Measurements from ENCODE around the gene HFE. TPM values are rescaled to one million over a fixed set of nuclear protein-coding genes. Genes with fewer than 3 reads are reported as not detected.

The HFE gene
- polyA plus RNA-seq, 2 donors: 2.2 to 2.6 TPM

DNA sequence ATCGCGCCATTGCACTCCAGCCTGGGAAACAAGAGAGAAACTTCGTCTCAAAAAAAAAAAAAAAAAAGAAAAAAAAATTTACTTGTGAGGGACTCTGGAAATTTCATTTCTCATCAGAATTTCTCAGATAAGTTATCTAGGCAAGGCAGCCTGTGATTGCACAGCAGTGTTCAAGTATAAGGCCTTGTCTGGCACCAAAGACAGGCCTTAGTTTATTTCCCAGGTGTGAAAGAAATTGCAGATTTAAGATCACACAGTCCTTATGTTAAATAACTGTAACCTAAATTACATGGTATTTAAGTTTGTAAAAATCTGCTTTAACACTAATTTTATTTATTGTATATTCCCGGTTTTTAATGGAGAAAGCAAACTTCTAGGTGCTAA, 34.8 kb downstream of the HFE start:
- H3K9me3 ChIP-seq (ENCODE audit: control insufficient read depth in 2 of 2, insufficient read depth in 1 of 2, low read depth in 1 of 2, low read length in 1 of 2): no peaks in the 10 kb centered on the region
- no peaks in the 10 kb centered on the region for H3K4me1 ChIP-seq (ENCODE audit: control insufficient read depth in 2 of 2, insufficient read depth in 2 of 2, low read length in 1 of 2)
- WGBS, 2 donors: 77 to 86% methylated on average over 4 of the region's 4 CpGs
- H3K27ac ChIP-seq (ENCODE audit: low read depth in 2 of 2, low read length in 1 of 2): no peak overlapping the region
- no peak overlapping the region for H3K4me3 ChIP-seq (ENCODE audit: low read depth in 1 of 2, low read length in 2 of 2)
- no peaks in the 10 kb centered on the region for H3K36me3 ChIP-seq (ENCODE audit: control insufficient read depth in 2 of 2, insufficient read depth in 2 of 2, low read length in 1 of 2)
- H3K27me3 ChIP-seq (ENCODE audit: control insufficient read depth in 1 of 2, insufficient read depth in 2 of 2, low read length in 2 of 2): no peaks in the 10 kb centered on the region

DNA sequence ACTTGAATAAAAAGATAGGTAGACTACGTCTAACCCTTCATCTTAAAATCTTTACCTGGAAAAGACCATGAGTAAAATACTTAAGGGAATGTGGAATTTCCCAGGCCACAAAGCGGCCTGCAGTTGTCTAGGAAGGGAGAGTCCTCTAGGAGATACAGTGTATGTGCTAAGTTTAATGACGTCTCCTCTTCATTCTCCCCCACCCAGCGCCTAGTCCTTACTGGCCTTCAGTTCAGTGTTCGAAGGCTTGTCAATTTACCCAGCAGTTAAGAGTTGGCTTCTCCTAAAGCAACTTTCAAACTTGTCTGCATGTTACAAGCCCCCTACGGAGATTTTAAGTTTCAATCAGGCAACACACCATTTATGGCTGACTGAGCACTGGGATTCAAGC, 35.2 kb downstream of the HFE start:
- H3K27ac ChIP-seq (ENCODE audit: low read depth in 2 of 2, low read length in 1 of 2): peak overlapping the region; percentile 85 to 97
- H3K4me1 ChIP-seq (ENCODE audit: control insufficient read depth in 2 of 2, insufficient read depth in 2 of 2, low read length in 1 of 2): no peaks in the 10 kb centered on the region
- no peaks in the 10 kb centered on the region for H3K27me3 ChIP-seq (ENCODE audit: control insufficient read depth in 1 of 2, insufficient read depth in 2 of 2, low read length in 2 of 2)
- peak overlapping the region; percentile 4 to 97 for H3K4me3 ChIP-seq (ENCODE audit: low read depth in 1 of 2, low read length in 2 of 2)
- 58 to 61% methylated on average over 6 of the region's 6 CpGs for WGBS, 2 donors
- H3K36me3 ChIP-seq (ENCODE audit: control insufficient read depth in 2 of 2, insufficient read depth in 2 of 2, low read length in 1 of 2): no peaks in the 10 kb centered on the region
- no peaks in the 10 kb centered on the region for H3K9me3 ChIP-seq (ENCODE audit: control insufficient read depth in 2 of 2, insufficient read depth in 1 of 2, low read depth in 1 of 2, low read length in 1 of 2)

DNA sequence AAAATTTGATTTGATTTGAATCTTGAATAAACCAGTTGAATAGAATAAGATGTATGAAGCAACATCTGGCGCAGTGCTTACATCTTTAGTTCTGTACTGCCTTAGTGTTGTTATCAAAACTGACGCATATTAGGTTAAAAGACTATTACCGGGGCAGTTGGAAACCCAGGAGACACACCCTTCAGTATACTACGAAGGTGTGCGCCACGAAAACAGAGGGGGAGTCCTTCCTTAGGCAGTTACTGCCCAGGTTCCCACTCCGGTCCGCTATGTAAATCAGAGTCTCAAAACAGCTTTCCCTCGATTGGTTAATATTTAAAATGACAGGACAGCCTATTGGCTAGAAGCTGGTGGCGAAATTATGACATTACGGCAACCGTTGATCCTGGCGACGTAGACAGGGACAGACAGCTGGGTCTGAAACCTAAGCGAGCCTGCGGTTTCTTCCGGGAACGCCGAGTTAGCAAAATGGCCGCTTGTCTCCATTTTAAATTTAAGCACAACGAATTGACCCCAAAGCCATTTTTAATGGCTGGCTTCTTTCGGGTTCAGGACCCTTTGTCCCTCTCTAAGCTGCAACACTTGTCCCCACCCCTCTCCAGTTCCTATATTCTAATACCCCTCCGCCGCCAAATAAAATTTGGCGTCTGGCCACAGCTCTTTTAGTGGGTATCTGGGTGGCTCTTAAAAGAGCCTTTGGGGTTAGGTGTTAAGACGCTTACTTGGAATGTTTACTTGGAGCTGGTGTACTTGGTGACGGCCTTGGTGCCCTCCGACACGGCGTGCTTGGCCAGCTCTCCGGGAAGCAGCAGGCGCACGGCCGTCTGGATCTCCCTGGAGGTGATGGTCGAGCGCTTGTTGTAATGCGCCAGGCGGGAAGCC, 35.8 kb downstream of the HFE start:
- no peaks in the 10 kb centered on the region for H3K27me3 ChIP-seq (ENCODE audit: control insufficient read depth in 1 of 2, insufficient read depth in 2 of 2, low read length in 2 of 2)
- H3K4me3 ChIP-seq (ENCODE audit: low read depth in 1 of 2, low read length in 2 of 2): peak overlapping the region; percentile 59 to 97
- WGBS, 2 donors: 1% methylated on average over 38 of the region's 38 CpGs

DNA sequence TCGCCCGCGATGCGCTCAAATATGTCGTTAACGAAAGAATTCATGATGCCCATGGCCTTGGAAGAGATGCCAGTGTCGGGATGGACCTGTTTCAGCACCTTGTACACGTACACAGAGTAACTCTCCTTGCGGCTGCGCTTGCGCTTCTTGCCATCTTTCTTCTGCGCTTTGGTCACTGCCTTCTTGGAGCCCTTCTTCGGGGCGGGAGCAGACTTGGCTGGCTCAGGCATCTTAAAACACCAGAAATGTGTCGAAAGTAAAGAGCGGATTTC, 36.4 kb downstream of the HFE start:
- 0% methylated on average over 16 of the region's 16 CpGs for WGBS, 2 donors
- Histone ChIP-seq H3K4me1 (ENCODE audit: control insufficient read depth in 2 of 2, insufficient read depth in 2 of 2, low read length in 1 of 2) (no peaks in the 10 kb centered on the region), H3K4me3 (ENCODE audit: low read depth in 1 of 2, low read length in 2 of 2) (peak overlapping the region; percentile 59 to 97), H3K27me3 (ENCODE audit: control insufficient read depth in 1 of 2, insufficient read depth in 2 of 2, low read length in 2 of 2) (no peaks in the 10 kb centered on the region), H3K36me3 (ENCODE audit: control insufficient read depth in 2 of 2, insufficient read depth in 2 of 2, low read length in 1 of 2) (no peaks in the 10 kb centered on the region), H3K9me3 (ENCODE audit: control insufficient read depth in 2 of 2, insufficient read depth in 1 of 2, low read depth in 1 of 2, low read length in 1 of 2) (no peaks in the 10 kb centered on the region), H3K27ac (ENCODE audit: low read depth in 2 of 2, low read length in 1 of 2) (peak overlapping the region; percentile 97 to 98)

More for the DNA sequence above, 35.8 kb downstream of the HFE start:
- no peaks in the 10 kb centered on the region for H3K9me3 ChIP-seq (ENCODE audit: control insufficient read depth in 2 of 2, insufficient read depth in 1 of 2, low read depth in 1 of 2, low read length in 1 of 2)
- no peaks in the 10 kb centered on the region for H3K4me1 ChIP-seq (ENCODE audit: control insufficient read depth in 2 of 2, insufficient read depth in 2 of 2, low read length in 1 of 2)
- peak overlapping the region; percentile 97 to 98 for H3K27ac ChIP-seq (ENCODE audit: low read depth in 2 of 2, low read length in 1 of 2)
- H3K36me3 ChIP-seq (ENCODE audit: control insufficient read depth in 2 of 2, insufficient read depth in 2 of 2, low read length in 1 of 2): no peaks in the 10 kb centered on the region

DNA sequence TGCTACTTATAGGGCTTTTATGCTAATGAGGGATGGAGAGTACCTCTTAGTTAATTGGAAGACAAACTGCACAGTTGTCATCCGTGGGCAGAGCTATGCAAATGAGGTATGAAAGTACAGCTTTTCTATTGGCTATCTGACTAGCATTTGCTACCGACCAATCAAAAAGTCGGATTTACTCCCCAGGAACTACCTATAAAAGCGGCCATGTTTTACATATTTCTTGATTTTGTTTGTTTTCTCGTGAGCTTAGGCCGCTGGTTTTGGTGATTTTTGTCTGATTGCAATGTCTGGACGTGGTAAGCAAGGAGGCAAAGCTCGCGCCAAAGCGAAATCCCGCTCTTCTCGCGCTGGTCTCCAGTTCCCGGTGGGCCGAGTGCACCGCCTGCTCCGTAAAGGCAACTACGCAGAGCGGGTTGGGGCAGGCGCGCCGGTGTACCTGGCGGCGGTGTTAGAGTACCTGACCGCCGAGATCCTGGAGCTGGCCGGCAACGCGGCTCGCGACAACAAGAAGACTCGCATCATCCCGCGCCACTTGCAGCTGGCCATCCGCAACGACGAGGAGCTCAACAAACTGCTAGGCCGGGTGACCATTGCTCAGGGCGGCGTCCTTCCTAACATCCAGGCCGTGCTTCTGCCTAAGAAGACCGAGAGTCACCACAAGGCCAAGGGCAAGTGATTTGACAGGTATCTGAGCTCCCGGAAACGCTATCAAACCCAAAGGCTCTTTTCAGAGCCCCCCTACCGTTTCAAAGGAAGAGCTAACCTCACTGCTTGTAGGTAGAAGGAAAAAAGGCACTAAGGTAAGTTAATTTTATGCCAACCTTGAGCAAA, 36.9 kb downstream of the HFE start:
- 0% methylated on average over 45 of the region's 45 CpGs for WGBS, 2 donors
- H3K27me3 ChIP-seq (ENCODE audit: control insufficient read depth in 1 of 2, insufficient read depth in 2 of 2, low read length in 2 of 2): no peaks in the 10 kb centered on the region
- H3K36me3 ChIP-seq (ENCODE audit: control insufficient read depth in 2 of 2, insufficient read depth in 2 of 2, low read length in 1 of 2): no peaks in the 10 kb centered on the region
- H3K4me1 ChIP-seq (ENCODE audit: control insufficient read depth in 2 of 2, insufficient read depth in 2 of 2, low read length in 1 of 2): no peaks in the 10 kb centered on the region
- peak overlapping the region; percentile 99 for H3K27ac ChIP-seq (ENCODE audit: low read depth in 2 of 2, low read length in 1 of 2)
- H3K4me3 ChIP-seq (ENCODE audit: low read depth in 1 of 2, low read length in 2 of 2): peak overlapping the region; percentile 94 to 97
- no peaks in the 10 kb centered on the region for H3K9me3 ChIP-seq (ENCODE audit: control insufficient read depth in 2 of 2, insufficient read depth in 1 of 2, low read depth in 1 of 2, low read length in 1 of 2)

DNA sequence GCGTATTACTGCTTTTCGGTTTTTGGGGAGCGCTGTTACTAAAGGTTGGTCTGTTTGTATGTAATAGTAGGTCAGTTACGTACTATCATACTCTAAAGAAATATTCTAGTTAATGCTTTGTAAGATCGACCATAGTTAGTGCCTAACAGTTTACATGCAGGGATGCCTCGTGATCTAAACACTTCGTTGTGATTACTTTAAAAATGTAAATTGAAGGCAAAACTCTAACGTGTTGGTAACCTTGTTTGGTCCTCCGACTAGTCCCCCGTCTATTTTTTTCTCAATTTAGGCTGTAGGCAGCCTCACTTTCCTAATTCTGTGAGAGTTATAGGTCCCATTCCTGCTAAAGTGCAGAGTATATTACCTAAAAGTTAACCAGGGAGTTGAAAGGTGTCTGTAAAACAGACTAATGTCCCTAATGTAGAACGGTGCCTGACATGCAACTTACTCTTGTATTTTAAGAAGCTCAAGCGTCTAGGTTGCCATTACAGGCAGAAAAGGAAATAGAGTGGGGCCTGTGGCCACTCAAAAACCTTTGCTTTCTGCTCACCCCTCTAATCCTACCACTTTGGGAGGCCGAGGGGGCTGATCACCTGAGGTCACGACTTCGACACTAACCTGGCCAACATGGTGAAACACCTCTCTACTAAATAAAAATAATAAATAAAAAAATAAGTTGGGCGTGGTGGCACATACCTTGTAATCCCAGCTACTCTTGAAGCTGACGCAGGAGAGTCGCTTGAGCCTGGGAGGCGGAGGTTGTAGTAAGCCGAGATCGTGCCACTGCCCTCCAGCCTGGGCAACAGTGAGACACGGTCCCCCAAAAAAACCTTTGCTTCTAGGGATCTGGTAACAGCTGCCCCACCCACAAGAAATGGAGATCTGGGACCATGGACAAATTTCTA, 37.8 kb downstream of the HFE start:
- H3K27ac ChIP-seq (ENCODE audit: low read depth in 2 of 2, low read length in 1 of 2): peak overlapping the region; percentile 99
- 0% methylated on average over 22 of the region's 22 CpGs for WGBS, 2 donors
- no peaks in the 10 kb centered on the region for H3K4me1 ChIP-seq (ENCODE audit: control insufficient read depth in 2 of 2, insufficient read depth in 2 of 2, low read length in 1 of 2)
- no peaks in the 10 kb centered on the region for H3K27me3 ChIP-seq (ENCODE audit: control insufficient read depth in 1 of 2, insufficient read depth in 2 of 2, low read length in 2 of 2)
- H3K9me3 ChIP-seq (ENCODE audit: control insufficient read depth in 2 of 2, insufficient read depth in 1 of 2, low read depth in 1 of 2, low read length in 1 of 2): no peaks in the 10 kb centered on the region
- no peaks in the 10 kb centered on the region for H3K36me3 ChIP-seq (ENCODE audit: control insufficient read depth in 2 of 2, insufficient read depth in 2 of 2, low read length in 1 of 2)
- peak overlapping the region; percentile 94 to 97 for H3K4me3 ChIP-seq (ENCODE audit: low read depth in 1 of 2, low read length in 2 of 2)

DNA sequence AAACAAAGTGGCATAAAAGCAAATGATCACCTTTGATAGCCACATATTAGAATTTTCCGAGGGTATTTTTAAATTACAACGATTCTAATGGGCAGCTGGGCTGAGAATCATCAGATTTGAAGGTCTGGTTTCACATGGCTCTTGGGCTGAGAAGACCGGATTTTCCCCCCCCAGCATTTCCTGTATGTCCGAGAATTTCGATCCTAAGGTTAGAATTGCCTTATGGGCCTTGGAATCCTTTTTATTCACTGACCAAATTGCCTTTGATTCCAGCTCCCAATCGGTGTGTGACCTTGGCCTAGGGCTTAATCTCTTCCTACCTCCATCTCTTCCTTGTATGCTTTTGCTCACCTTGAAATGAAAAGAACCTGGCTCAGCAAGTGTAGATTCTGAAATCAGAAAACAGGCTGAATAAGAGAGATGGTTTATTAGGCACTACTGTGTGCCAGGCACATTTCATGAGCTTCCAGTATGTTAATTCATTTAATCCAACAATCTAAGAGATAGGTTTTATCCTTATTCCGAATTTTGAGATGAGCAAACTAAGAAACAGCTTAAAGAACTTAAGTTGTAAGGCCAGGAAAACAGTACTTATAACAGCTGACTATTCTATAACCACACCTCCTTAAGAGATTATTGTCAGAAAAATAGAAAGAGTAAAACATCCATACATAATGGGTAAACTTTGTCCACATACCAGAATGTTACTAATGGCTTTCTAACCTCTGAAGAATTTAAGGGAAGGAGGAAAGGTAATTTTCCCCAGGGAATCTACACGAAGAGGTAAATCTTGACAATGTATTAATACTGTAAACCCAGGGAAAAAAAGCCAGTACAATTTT, 39.4 kb downstream of the HFE start:
- Histone ChIP-seq H3K4me1 (ENCODE audit: control insufficient read depth in 2 of 2, insufficient read depth in 2 of 2, low read length in 1 of 2) (peaks cover 0 to 4% of the 10 kb centered on the region in 2 donors), H3K27ac (ENCODE audit: low read depth in 2 of 2, low read length in 1 of 2) (peak overlapping the region; percentile 97 to 99), H3K27me3 (ENCODE audit: control insufficient read depth in 1 of 2, insufficient read depth in 2 of 2, low read length in 2 of 2) (no peaks in the 10 kb centered on the region), H3K4me3 (ENCODE audit: low read depth in 1 of 2, low read length in 2 of 2) (peak overlapping the region; percentile 94 to 97), H3K9me3 (ENCODE audit: control insufficient read depth in 2 of 2, insufficient read depth in 1 of 2, low read depth in 1 of 2, low read length in 1 of 2) (no peaks in the 10 kb centered on the region), H3K36me3 (ENCODE audit: control insufficient read depth in 2 of 2, insufficient read depth in 2 of 2, low read length in 1 of 2) (no peaks in the 10 kb centered on the region)
- 5 to 9% methylated on average over 8 of the region's 8 CpGs for WGBS, 2 donors

DNA sequence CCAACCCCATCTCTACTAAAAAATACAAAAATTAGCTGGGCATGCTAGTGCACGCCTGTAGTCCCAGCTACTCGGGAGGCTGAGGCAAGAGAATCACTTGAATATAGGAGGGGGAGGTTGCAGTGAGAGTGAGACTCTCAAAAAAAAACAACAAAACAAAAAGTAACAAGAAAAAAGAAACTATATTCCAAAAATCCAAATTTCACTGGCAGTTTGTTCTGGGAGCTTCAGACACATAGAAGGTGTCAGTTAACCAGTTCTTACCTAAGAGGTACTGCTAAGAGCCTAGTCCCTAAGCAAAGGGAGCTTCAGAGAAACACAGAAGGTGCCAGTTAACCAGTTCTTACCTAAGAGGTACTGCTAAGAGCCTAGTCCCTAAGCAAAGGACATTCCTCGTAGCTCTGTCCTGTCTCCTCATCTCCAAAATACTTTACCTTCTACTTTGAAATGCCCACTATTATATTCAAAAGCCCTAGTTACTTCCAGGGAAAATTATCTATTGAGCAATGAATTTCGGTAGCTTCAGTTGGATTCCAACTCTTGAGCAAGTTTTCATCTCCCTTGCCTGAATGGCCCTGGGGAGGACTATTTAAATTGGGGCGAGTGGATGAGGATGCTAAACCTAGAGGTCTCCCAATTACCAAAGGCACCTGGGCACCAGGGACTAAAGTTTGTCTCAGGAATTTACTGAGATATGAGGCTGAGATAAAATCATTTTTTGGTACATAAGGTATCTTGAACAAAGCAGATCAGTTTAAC, 41.0 kb downstream of the HFE start:
- no peaks in the 10 kb centered on the region for H3K9me3 ChIP-seq (ENCODE audit: control insufficient read depth in 2 of 2, insufficient read depth in 1 of 2, low read depth in 1 of 2, low read length in 1 of 2)
- H3K4me3 ChIP-seq (ENCODE audit: low read depth in 1 of 2, low read length in 2 of 2): no peak overlapping the region
- H3K27me3 ChIP-seq (ENCODE audit: control insufficient read depth in 1 of 2, insufficient read depth in 2 of 2, low read length in 2 of 2): no peaks in the 10 kb centered on the region
- peaks cover 0 to 4% of the 10 kb centered on the region in 2 donors for H3K4me1 ChIP-seq (ENCODE audit: control insufficient read depth in 2 of 2, insufficient read depth in 2 of 2, low read length in 1 of 2)
- H3K36me3 ChIP-seq (ENCODE audit: control insufficient read depth in 2 of 2, insufficient read depth in 2 of 2, low read length in 1 of 2): no peaks in the 10 kb centered on the region
- no peak overlapping the region for H3K27ac ChIP-seq (ENCODE audit: low read depth in 2 of 2, low read length in 1 of 2)
- WGBS, 2 donors: 75 to 80% methylated on average over 5 of the region's 5 CpGs

Data from esophagus (tissue), 2 donors.